Skeletal muscle cell (primary cell): ENCODE results near the gene BTN1A1.
A peak's percentile ranks its signal among the peaks of the same experiment; 100 is the strongest.

Experiments used
- DNase-seq: peaks from one replicate; pipeline ENCODE4 v3.0.0-alpha.2; 2010; ENCODE audit warnings: low read depth
- H3K4me3 ChIP-seq: 2 replicates; pipeline ENCODE4 v1.5.1; 2011; ENCODE audit warnings: low read depth, mild to moderate bottlenecking, control low read depth, low read length, moderate library complexity

Gene BTN1A1

GRCh38 chr6:26554697-26555504 is 54.8 kb downstream of the BTN1A1 start:
- no peak for DNase-seq

GRCh38 chr6:26555505-26556262 is 55.6 kb downstream of the BTN1A1 start:
- no peak for DNase-seq
- peak overlapping the region; percentile 49 for H3K4me3 ChIP-seq

More at GRCh38 chr6:26554697-26555504, 54.8 kb downstream of the BTN1A1 start:
- peak overlapping the region; percentile 49 for H3K4me3 ChIP-seq

GRCh38 chr6:26556263-26557070 is 56.4 kb downstream of the BTN1A1 start:
- H3K4me3 ChIP-seq = peak overlapping the region; percentile 49
- peak; percentile 80 for DNase-seq
